ENCODE data around the gene ZNF70. TPM values are rescaled to one million over a fixed set of nuclear protein-coding genes. Genes with fewer than 3 reads are reported as not detected.

The ZNF70 gene
- total RNA-seq, 6 experiments from 2014 or later = 0.51 to 1.2 (median 0.85) TPM

- H3K27ac ChIP-seq = no peak overlapping the region
- no peaks in the 10 kb centered on the region for H3K9me3 ChIP-seq
- no peaks in the 10 kb centered on the region for H3K27me3 ChIP-seq
- ATAC-seq (no peak), DNase-seq (no peak)
- peaks cover 0 to 7% (median 0%) of the 10 kb centered on the region in 4 donors for H3K4me1 ChIP-seq
- 83% methylated on average over 9 of the region's 23 CpGs for WGBS (ENCODE audit: insufficient coverage, low coverage, low lambda C conversion rate, missing lambda C conversion rate)
- TF ChIP-seq CTCF (IDR thresholded peaks at IDR 0.05) (no peak), POLR2A (IDR thresholded peaks at IDR 0.05) (no peak)
- no peak overlapping the region for H3K4me3 ChIP-seq
- intact Hi-C loops (cut with DNase I) = no loop called here
- peaks cover 0 to 24% (median 2%) of the 10 kb centered on the region in 4 donors for H3K36me3 ChIP-seq
Observed at GRCh38 chr22:23714596-23715578, 36.0 kb downstream of the ZNF70 start.

GRCh38 chr22:23713696-23714595 lies 37.0 kb downstream of the ZNF70 start:
- WGBS (ENCODE audit: insufficient coverage, low coverage, low lambda C conversion rate, missing lambda C conversion rate) = 83% methylated on average over 14 of the region's 28 CpGs
- Histone ChIP-seq H3K4me1 (peaks cover 0 to 7% (median 0%) of the 10 kb centered on the region in 4 donors), H3K9me3 (no peaks in the 10 kb centered on the region), H3K27ac (no peak overlapping the region), H3K4me3 (no peak overlapping the region), H3K36me3 (peaks cover 0 to 31% (median 3%) of the 10 kb centered on the region in 4 donors), H3K27me3 (no peaks in the 10 kb centered on the region)
- TF ChIP-seq CTCF (IDR thresholded peaks at IDR 0.05) (no peak), POLR2A (IDR thresholded peaks at IDR 0.05) (no peak)
- intact Hi-C loops (cut with DNase I) = no loop called here
- DNase-seq = no peak
- no peak for ATAC-seq

GRCh38 chr22:23712256-23712655 lies 38.7 kb downstream of the ZNF70 start:
- TF ChIP-seq CTCF (IDR thresholded peaks at IDR 0.05) (no peak), POLR2A (IDR thresholded peaks at IDR 0.05) (no peak)
- H3K4me1 ChIP-seq = peaks cover 0 to 7% (median 0%) of the 10 kb centered on the region in 4 donors
- no peak overlapping the region for H3K4me3 ChIP-seq
- WGBS (ENCODE audit: insufficient coverage, low coverage, low lambda C conversion rate, missing lambda C conversion rate) = 98% methylated on average over 8 of the region's 12 CpGs
- H3K36me3 ChIP-seq = peaks cover 0 to 48% (median 5%) of the 10 kb centered on the region in 4 donors
- DNase-seq (no peak), ATAC-seq (no peak)
- no peak overlapping the region for H3K27ac ChIP-seq
- intact Hi-C loops (cut with DNase I) = no loop called here
- no peaks in the 10 kb centered on the region for H3K27me3 ChIP-seq
- no peaks in the 10 kb centered on the region for H3K9me3 ChIP-seq

GRCh38 chr22:23709107-23709506 lies 41.8 kb downstream of the ZNF70 start:
- DNase-seq = no peak
- no peak overlapping the region for H3K4me3 ChIP-seq
- no peak for ATAC-seq
- no peaks in the 10 kb centered on the region for H3K9me3 ChIP-seq
- no CpG with 5 or more reads among the region's 2 CpGs for WGBS (ENCODE audit: insufficient coverage, low coverage, low lambda C conversion rate, missing lambda C conversion rate)
- peaks cover 0 to 79% (median 21%) of the 10 kb centered on the region in 4 donors for H3K36me3 ChIP-seq
- TF ChIP-seq POLR2A (IDR thresholded peaks at IDR 0.05) (no peak), CTCF (IDR thresholded peaks at IDR 0.05) (no peak)
- no peaks in the 10 kb centered on the region for H3K4me1 ChIP-seq
- no peaks in the 10 kb centered on the region for H3K27me3 ChIP-seq
- intact Hi-C loops (cut with DNase I) = no loop called here
- H3K27ac ChIP-seq = no peak overlapping the region

Measured in right lobe of liver (tissue), 6 donors.